ENCODE data around the gene VSNL1.
"Not testable (repeated sequence)": the region's sequence is repeated elsewhere in the genome, so short reads cannot be mapped to it uniquely, and the experiment has no call there.

VSNL1 gene

GRCh38 chr2:17540813-17541530 is 476 bp downstream of the VSNL1 start:
- DNase-seq, result no peak
- intact Hi-C loops (cut with DNase I), result loop anchor here (5.0 kb wide), 1 partner anchor 769 kb away; no protein-coding TSS in a partner anchor

- peak in 1 of 10 donors; percentile 75 for DNase-seq
- intact Hi-C loops (cut with DNase I), result loop anchor here (5.0 kb wide), 1 partner anchor 769 kb away; no protein-coding TSS in a partner anchor
Measured at GRCh38 chr2:17541531-17541950, 1.0 kb downstream of the VSNL1 start.

DNA sequence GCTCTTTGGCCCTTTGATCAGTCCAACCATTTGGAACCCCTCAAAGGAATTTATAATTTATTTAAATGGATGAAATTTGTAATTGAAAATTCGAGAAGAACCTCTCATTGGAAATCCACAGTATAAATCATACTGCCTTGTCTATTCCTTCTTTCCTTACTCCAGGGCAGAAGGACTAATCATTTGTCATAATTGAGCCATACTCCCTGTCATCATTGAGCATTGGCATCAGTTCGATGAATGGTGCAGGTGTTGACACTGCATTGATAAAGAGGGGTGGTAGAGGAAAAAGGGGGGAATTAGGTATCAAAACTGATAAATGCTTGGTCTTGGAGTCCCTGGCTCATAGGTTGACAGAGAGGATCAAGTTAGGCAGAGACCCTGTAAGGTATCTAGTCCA is 2.0 kb downstream of the VSNL1 start:
- intact Hi-C loops (cut with DNase I), result loop anchor here (5.0 kb wide), 1 partner anchor 770 kb away; no protein-coding TSS in a partner anchor

GRCh38 chr2:17543131-17543660 is 2.7 kb downstream of the VSNL1 start:
- intact Hi-C loops (cut with DNase I), result loop anchor here (5.0 kb wide), 1 partner anchor 771 kb away; no protein-coding TSS in a partner anchor
- peak in 1 of 10 donors; percentile 55 for DNase-seq

More for the DNA sequence above, 2.0 kb downstream of the VSNL1 start:
- no peak for DNase-seq

DNA sequence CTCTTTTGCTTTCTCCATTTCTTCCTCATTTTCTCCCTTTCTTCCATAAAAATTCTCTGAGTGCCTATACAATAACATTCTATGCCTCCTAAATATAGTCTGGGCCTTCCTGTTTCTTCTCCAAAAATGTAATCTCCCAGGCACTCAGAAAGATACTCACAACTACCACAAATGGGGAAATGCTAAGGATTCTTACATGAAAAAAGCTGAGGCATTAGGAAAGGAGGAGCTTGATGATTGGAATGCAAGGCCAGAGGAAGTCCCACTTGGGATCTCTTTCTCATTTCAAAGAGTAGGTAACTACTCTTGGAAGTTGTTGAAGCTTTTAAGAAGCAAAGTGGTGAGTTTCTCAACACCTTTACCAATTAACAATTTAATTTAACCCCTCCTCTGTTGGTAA is 3.4 kb downstream of the VSNL1 start:
- DNase-seq, result no peak
- intact Hi-C loops (cut with DNase I), result loop anchor here (5.0 kb wide), 1 partner anchor 772 kb away; no protein-coding TSS in a partner anchor

DNA sequence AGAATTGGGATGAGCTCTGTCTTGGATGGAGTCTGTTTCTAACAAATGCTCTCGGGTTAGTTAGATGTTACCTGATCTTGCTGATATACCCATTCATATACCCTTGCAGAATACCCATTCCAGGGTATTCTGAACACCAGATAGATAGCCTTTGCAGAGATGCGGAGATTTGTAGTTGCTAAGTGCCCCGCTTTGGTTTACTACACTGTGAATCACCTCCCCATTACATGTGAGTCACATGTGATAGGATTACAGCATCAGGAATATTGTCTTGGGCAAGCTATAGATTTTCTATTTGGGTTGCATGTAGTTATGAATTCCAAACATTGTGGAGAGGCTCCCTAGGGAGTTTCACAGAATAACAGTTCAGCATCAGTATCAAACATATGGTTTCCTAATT is 3.8 kb downstream of the VSNL1 start:
- intact Hi-C loops (cut with DNase I), result loop anchor here (5.0 kb wide), 1 partner anchor 772 kb away; no protein-coding TSS in a partner anchor

GRCh38 chr2:17545680-17546613 is 5.5 kb downstream of the VSNL1 start:
- no peak for DNase-seq
- intact Hi-C loops (cut with DNase I), result no loop called here

More for the DNA sequence above, 3.8 kb downstream of the VSNL1 start:
- DNase-seq, result no peak

GRCh38 chr2:17547237-17547636 is 6.7 kb downstream of the VSNL1 start:
- intact Hi-C loops (cut with DNase I), result no loop called here
- no peak for DNase-seq

DNA sequence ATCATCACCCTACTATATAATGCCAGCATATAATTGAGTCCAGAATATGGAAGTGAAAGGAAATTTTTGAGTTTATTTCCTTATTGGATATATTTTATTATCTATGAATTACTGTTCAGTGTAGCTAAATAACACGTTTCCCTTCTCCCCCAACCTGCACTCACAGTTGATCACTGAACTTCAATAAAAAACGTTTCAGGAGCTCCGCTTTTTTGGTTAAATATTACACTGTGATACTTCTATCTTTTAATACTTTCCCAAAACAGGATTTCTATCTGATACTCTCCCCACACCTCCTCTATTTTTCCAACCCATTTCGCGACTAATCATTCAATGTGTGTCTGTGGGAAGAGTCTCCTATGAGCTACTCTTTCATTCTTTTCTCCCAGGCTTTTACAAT is 7.2 kb downstream of the VSNL1 start:
- no peak for DNase-seq

DNA sequence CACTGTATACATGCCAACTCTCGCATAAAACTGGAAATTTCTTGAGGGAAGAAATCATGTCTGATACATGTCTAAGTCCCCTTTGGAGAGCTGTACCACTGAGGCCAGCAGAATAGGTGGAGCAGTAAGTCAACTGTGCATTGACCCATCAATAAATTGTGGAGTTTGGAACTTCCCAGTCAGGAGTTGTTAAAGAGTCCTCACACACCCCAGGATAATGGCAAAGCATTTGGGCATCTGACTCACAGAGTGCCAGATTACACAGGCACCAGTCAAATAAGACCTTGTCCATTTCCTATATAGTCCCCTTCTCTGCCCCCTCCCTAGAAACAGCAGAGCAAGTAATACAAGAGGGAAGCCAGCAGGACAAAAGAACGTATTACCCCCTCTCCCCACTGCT is 10.4 kb downstream of the VSNL1 start:
- intact Hi-C loops (cut with DNase I), result no loop called here
- no peak for DNase-seq

More for the DNA sequence above, 7.2 kb downstream of the VSNL1 start:
- intact Hi-C loops (cut with DNase I), result no loop called here

- intact Hi-C loops (cut with DNase I), result no loop called here
- DNase-seq, result no peak
Measured at GRCh38 chr2:17555150-17555549, 14.7 kb downstream of the VSNL1 start.

GRCh38 chr2:17557596-17557995 is 17.1 kb downstream of the VSNL1 start:
- no peak for DNase-seq
- intact Hi-C loops (cut with DNase I), result no loop called here

DNA sequence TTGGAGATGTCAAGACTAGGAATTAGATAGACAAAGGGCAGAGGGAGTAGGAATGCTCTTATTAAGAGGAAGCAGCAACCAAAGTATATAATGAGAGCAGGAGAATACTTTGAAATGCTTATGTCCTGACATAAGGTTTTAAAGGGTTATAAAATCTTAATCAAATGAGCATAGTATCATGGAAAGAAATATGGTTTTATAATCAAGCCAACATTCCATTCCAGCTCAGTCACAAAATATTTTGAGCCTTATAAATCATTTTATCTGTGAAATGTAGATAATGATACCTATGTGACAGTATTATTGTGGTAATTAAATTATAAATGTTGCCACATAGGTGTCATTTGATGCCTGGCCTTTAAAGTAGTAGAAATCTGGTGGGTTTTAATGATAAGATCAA is 17.6 kb downstream of the VSNL1 start:
- no peak for DNase-seq
- intact Hi-C loops (cut with DNase I), result no loop called here

DNA sequence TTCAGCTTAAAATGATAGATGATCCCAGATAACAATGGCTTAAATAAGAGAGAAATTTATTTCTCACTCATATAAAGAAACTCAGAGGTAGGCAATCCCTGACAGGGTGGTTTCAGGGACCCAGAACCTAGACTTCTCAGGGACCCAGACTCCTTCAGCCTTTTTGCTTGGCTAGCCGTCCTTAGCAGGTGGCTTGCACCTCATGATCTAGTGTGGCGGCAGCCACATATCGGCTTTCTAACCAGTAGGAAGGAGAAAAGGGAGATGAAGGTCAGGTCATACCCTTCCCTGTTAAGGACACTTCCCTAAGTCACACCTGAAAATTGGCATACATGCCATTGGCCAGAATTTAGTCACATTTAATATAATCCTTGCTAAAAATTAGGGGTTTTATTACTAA is 18.4 kb downstream of the VSNL1 start:
- intact Hi-C loops (cut with DNase I), result no loop called here
- no peak for DNase-seq

DNA sequence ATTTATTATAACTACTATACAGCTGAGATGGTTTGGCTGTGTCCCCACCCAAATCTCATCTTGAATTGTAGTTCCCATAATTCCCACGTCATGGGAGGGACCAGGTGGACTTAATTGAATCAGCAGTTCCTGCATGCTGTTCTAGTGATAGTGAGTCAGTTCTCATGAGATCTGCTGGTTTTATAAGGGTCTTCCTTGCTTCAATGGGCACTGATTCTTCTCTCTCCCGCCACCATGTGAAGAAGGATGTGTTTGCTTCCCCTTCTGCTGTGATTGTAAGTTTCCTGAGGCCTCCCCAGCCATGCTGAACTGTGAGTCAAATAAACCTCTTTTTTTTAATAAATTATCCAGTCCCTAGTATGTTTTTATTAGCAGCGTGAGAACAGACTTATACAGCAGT is 25.2 kb downstream of the VSNL1 start:
- DNase-seq; intact Hi-C loops (cut with DNase I): not testable (repeated sequence)

DNA sequence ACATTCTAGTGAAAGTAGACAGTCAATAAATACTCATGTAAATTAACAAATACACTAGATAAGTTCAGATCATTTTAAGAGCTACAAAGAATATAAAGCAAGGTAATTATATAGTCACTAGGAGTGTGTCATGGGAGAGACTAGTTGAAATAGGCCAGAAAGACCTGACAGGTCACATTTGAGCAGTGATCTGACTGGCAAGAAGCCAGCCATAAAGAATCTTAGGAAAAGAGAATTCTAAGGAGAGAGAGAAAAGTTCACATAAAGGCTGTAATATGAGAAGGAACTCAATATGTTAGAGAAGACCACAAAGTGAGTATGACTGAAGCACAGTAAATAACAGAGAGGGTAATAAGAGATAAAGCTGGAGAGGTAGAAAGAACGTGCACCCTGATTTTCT is 31.2 kb downstream of the VSNL1 start:
- intact Hi-C loops (cut with DNase I), result no loop called here
- DNase-seq, result no peak

DNA sequence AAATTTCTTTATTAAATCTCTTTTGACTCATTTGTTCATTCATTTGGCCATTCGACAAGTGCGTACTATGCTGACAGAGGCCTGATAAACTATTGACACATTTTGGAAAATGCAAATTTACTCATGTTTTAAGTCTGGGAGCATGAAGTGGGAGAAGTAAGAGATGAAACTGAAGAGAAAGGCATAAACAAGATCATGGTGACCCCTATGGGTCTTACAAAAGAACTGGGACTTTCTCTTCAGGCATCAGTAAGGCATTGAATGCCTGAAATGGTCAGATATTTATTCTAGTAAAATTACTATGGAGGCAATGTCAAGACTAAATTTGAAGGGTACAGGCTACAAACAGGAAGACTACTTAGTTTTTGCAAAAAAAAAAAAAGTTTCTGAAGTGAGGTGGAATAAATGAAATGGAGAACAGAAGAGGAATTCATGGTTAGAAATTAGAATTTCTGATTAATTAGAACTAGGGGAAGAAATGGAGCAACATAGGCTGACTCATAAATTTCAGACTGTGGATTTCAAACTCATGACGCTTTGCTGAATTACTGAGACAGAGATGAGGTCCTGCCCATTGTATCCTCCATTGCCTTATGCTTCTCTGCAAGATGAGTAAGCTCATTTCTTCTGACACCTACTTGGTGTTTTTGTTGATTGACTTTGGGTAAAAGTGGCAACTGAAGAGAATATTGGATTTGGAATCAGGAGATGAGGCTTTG is 32.7 kb downstream of the VSNL1 start:
- intact Hi-C loops (cut with DNase I), result no loop called here

DNA sequence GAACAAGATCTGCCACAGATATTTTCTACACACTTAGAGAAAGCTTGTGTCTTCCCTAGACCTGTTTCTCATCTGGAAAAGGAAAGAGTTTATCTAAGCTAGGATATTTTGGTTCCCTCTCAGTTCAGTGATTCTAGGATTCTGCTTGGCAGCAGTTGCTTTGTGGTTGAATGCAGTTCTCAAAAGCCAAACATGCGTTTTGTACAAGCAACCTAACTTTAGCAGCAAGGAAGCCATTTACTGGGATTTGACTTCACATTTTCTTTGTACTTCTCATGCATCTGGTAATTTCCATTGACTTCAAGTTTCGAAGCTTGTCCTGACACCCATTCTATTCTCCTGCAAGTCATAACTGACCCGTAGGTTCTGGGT is 33.3 kb downstream of the VSNL1 start:
- no peak for DNase-seq
- intact Hi-C loops (cut with DNase I), result no loop called here

More for the DNA sequence above, 32.7 kb downstream of the VSNL1 start:
- no peak for DNase-seq

GRCh38 chr2:17574406-17575073 is 34.0 kb downstream of the VSNL1 start:
- intact Hi-C loops (cut with DNase I), result no loop called here
- no peak for DNase-seq

GRCh38 chr2:17576802-17577201 is 36.3 kb downstream of the VSNL1 start:
- DNase-seq, result no peak
- intact Hi-C loops (cut with DNase I), result no loop called here

All from posterior cingulate gyrus (tissue), 11 donors.